Stimulated activated CD4-positive, alpha-beta T cell treated with anti-CD3 and anti-CD28 coated beads, Interleukin-1b, Interleukin-23, amount 100 ng/mL, for 48 hours (primary cell): Measurements from ENCODE around the gene SEMA4C.
A peak's percentile ranks its signal among the peaks of the same experiment; 100 is the strongest.
"Not testable (repeated sequence)": the region's sequence is repeated elsewhere in the genome, so short reads cannot be mapped to it uniquely, and the experiment has no call there.

Source experiments
- DNase-seq: peaks from one replicate; pipeline ENCODE4 v3.0.0-alpha.2; 2020

SEMA4C gene

DNA sequence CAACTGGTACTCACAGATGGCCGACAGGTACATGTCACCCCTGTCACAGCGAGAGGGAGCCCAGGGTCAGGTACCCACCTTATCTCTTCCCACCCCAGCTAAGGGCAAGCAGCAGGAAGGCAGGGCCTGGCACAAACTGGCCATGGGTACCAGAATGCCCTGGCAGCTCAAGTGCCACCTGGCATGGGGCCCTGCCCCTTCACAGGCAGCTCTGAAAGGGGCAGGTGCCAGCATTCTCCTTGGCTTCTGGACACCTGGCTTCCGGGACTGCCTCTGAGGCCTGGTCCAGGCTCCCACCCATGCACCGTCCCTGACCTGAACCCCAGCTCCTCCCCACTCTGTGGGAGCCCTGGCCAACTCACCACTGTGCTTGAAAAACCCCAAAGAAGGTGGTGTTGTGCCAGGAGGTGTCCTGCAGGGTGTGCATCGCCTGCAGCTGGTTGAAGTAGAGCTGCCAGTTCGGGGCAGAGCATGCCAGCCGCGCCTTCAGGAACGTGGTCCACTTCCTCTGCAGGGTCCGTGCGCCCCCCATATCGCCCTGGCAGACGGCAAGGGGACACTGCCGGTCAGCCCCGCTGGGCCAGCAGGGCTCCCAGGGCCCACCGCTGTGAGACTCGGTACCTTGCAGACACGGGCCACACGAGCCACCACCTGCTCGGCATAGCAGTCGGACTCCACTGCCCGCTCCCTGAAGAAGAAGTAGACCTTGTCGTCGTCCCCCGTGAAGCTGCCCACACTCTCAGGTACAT, 5.4 kb downstream of the SEMA4C start:
- DNase-seq, result no peak

DNA sequence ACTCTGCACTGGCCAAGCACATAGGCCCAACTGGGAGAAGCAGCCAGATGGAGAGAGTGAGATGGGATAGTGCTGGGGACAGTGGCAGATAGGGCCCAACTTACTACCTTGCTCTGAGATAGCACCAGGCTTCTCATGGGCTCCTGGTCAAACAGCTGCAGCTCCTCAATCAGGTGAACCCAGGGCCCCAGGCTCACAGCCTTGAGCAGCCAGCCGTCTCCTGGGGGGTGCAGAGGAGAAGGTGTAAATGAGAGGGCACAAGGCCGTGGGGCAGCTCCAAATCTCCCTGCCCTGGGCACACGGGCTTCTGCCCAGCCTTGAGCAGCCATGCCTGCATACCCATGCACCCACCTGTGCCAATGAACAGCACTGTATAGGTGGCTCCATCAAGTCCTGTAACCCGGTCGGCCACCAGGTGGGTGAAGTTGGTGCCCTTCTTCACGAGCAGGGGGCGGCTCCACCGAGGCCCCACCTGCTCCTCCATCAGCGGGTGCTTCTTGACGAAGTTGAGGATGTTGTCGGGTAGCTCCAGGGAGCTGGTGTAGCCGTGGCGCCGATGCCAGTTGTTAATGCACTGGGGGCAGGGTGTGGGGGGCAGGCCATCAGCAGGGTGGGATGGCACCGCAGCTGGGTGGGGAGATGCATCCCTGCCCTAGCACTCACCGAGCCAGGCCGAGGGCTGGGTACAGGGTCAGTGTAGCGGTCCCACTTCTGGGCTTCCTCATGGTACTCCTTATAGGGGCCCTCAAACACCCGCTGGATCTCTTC, 6.1 kb downstream of the SEMA4C start:
- DNase-seq, result no peak

DNA sequence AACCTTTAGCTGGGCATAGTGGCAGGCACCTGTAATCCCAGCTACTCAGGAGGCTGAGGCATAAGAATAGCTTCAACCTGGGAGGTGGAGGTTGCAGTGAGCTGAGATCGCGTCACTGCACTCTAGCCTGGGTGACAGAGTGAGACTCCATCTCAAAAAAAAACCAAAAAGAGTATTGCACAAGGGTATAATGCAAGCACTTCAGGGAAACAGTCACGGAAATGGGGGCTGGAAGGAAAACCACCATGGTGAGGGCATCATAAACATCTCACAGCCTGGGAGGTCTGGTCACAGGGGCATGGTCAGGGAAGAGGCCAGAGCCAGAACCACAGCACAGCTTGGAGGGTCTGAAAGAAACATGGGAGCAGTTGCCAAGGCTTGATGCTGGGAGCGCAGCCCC, 6.8 kb downstream of the SEMA4C start:
- DNase-seq, result not testable (repeated sequence)

DNA sequence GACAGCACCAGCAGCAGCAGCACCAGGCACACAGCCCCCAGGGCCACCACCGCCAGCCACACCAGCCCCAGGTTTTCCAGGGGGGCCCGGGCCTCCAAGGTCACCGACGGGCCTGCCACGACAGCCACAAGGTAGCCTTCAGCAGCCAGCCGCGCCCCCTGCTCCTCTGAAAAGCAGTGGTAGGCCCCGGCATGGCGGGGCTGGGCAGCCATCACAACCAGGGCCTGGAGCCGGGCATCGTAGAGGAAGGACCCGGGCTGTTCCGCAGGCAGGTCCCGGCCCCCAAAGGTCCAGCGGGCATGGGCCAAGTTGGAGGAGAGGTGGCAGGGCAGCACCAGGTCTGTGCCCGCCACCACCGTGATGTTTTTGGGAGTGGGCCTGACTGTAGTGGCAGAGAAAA, 8.8 kb downstream of the SEMA4C start:
- DNase-seq, result no peak

DNA sequence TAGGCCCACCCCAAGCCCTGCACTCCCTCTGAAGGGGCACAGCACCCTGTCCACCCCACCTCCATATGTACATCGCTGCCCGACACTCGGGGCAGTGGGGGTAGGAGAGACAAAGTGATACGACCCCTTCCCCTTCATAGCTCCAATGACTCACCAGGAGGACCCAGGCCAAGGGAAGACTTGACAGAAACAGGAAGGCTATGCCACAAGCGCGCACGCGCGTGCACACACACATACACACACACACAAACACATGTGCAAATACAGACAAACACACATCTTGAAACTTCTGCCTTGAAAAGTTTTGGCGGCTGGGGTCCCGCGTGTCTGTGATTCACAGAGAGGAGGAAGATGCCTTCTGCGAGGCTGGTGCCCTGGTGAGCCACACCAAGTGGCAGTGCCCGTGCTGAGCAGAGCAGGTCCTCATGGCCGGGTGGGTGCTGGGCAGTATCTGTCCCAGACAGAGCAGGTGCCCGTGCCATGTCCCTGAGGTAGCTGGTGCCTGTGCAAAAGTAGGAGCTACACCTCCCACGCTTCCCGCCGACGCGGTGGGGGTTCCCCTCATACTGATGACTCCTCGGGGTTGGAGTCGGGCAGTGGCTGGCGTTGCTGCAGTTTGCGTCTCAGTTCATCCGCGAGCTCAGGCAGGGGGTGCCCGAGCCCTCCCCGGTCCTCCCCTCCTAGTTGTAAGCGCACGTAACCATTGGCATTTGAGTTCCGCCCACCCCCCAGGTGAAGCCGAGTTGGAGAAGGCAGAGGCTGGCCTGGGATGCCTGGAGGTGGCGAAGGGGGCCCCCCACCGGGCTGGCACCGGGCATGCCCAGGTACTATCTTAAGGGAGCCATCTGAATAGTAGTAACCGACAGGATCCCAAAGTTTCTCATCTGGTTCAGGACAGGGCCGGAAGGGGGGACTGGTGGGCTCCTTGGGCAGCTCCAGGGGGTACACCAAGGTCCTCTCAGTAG, 9.5 kb downstream of the SEMA4C start:
- peak; percentile 57 for DNase-seq

DNA sequence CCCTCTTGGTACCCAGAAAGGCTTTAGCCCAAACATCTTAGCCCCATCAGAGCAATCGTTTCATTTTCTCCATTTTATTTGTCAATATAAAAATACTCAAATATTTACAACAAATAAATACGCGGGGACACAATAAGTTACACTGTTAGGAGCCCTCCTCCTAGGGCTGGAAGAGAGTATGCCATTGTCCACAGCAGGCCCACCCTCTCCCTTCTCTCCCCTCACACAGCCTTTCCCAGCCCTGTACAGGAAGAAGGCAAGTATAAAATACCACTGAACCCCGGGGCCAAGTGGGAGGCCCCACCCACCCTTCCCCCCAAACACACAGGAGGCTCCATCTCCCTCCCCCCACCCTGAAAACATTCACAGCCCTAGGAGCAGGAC, 10.2 kb downstream of the SEMA4C start:
- no peak for DNase-seq

DNA sequence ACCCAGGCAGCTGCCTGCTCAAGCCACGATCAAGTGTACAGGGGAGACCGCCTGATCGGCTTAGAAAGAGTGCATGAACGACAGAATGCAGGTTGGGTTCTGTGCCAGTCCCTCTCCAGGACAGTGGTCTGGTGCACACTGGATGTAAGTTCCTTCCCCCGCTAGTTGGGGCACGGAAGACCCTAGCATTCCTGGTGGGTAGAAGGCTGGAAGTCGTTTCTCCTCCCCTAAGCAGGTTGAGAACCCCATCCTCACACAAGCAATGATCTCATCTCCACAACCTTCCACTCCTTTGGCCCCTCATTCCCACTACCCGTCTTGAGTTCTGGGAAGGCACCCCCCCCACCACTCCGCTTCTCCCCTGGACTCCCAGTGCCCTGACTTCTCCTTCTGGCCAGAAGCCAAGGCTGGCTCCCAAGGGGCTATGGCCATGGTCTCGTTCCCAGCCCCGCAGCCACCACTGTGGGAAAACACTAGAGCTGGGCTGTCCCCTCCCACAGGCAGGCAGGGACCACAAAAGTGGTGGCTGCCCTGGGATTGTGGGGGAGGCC, 10.7 kb downstream of the SEMA4C start:
- no peak for DNase-seq

DNA sequence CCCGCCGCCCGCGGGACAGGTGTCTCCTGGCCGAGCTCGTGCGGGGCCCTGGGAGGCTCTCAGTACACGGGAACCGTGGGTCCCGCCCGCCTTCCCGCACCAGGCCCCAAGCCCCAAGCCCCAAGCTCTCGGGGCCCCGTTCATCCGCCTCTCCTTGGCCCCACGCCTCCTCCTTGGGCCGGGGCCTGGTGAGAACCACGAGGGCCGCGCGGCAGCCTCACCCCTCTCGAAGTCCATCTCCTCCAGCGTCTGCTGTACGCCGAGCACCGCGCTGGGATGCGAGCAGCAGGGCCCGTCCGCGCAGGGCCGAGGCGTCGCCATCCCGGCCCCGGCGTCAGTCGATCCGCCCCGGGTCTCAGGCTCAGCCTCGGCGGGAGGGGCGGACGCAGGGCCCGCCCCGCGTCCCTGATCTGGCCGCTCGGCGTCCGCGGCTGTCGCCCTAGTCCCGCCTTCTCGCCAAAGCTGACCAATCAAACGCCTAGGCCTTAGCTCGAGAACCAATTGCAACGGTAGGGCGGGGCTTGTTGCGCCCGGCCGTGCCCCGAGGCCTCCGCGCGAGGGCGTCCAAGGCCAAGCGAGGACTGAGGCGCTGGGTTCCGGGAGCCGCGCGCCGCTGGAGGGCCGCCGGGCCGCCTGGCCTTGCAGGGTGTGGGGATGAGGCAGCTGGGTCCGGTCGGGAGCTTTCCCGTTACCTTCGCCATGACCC, 12.1 kb downstream of the SEMA4C start, which contains the start of gene ANKRD39:
Gene ANKRD39 (minus strand): TSS at position 350 of the 706 bp plus-strand sequence. CDS start 29 bp downstream, at position 321.
- peak; percentile 97 for DNase-seq

DNA sequence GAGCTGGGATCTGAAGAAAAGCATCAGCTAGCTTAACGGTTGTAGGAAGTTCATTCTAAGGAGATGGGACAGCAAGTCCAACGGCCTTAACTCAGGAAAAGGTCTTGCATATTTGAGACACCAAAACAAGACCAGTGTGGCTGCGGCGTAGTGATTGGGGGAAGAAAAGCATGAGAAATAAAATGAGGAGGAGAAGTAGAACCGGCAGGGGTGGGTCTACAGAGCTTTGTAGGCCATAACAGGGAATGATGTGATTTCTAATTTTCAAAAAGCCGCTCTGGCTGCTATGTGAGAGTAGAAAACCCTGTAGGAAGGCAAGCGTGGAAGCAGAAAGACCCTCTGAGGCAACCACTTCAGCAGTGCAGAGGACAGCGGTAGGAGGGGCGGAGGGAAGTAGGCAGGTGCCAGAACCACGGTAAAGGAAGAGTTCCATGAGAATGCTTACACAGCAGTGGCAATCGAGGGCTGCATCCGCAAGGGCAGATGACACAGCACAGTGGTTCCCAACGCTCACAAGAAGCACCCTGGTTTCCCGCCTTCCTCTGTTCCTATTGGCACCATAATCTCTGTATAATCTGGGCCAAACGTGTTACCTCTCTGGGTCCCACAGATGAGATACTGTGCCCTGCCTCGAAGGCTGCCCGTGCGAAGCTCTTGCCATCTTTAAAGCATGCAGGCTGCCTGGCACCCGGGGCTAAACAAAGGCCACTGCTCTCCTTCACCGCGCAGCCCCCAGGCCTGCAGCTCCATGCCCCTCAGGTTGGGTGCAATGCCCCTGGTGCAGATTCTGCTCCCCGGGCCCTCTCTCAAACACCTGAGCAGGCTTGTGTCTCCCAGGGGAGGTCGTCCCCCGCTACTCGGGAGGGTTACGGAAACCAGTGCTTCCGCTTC, 12.9 kb downstream of the SEMA4C start:
- DNase-seq, result peak; percentile 40

DNA sequence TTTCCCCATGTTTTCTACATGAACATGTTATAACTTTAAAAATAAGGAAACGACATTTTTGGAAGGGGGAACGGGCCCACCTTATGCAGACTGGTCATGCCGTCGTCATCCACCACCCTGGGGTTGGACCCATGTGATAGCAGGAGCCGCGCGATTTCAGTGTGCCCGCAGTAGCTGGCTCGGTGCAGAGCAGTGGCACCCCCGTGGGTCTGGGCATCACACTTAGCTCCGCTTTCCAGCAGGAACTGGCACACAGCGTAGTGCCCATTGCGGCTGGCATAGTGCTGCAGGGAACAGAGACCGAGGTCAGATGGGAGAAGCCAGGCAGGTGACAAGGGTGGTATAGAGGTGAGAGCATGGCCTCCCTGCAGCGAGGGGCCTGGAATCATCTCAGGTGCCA, 16.6 kb downstream of the SEMA4C start:
- DNase-seq, result no peak

DNA sequence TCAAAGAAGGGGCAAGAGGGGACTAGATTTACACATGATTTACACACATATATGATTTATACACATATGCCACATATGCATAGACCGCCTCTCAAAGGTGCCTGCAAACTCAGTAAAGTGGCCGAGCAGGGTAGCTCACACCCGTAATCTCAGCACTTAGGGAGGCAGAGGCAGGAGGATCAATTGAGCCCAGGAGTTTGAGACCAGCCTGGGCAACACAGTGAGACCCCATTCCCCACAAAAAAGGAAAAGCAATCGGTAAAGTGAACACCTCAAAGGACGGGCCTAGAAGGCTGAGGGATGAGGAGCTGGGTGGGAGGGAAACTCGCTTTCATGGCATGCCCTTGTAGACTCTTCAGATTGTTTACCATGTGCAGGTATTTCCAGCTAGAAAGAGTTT, 17.2 kb downstream of the SEMA4C start:
- no peak for DNase-seq

DNA sequence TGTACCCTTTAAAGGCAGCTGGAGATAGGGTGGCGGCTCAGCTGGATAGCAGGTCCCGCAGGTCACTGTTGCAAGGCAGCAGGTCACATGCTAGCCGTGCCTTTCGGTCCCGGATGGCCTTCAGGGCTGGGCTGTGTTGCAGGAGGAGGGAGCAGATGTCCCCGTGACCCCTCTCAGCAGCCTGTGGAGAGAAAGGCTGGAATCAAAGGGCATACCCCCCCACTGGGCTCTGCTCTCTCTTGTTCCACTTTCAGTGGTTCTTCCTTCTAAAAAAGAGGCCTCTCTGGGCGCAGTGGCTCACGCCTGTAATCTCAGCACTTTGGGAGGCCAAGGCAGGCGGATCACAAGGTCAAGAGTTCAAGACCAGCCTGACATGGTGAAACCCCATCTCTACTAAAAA, 21.6 kb downstream of the SEMA4C start:
- DNase-seq, result no peak

DNA sequence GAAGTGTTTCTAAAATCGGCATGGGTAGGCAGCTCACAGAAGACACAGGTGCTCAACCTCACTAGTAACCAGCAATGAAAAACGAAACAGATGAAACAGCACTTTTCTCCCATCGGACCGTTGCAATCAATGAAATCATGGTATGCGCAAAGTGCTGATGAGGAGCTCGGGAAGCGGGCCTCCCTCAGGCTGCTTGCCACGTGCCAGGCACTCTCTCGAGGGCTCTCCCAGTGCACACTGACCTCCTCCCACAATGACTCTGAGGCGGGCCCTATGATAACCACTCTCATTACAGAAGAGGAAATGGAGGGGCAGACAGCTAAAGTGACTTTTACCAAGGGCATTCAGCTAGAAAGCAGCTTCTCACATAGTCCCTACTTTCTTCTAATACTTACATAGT, 22.3 kb downstream of the SEMA4C start:
- DNase-seq, result no peak

DNA sequence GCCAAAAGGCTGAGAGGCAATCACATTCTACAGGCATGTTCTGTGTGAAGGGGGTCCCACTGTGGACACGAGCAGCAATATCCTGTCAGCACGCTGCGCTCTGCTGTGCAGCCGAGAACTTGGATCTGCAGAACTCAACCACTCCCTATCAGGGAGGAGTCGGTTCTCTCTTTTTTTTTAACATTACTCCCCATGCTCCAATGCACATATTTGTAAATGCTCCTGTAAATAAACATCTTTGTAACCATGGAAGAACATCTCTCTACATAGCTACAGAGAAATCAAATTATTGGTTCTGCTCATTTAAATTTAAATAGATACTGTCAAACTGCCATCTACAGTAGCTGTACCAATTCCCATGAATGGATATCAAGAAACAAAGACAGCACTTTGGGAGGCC, 23.1 kb downstream of the SEMA4C start:
- DNase-seq, result no peak

DNA sequence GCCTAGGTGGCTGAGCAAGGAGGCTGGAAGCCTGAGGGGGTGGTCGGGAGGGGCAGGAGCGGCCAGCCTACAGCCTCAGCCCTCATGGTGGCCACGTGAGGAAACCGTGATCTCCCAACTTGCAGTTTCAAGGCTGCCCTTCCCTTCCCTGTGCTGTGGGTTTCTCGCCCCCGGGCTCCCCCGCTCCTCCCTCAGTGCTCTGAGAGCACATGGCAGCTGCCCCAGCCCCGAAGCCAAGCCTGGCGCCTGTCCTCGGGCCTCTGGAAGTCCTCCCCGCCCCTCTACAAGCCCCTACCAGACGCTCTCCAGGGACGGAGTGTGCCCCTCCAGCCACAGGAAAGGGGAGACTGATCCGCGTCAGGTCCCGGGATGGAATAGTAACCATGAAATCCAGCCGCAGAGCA, 25.5 kb downstream of the SEMA4C start:
- DNase-seq, result no peak

DNA sequence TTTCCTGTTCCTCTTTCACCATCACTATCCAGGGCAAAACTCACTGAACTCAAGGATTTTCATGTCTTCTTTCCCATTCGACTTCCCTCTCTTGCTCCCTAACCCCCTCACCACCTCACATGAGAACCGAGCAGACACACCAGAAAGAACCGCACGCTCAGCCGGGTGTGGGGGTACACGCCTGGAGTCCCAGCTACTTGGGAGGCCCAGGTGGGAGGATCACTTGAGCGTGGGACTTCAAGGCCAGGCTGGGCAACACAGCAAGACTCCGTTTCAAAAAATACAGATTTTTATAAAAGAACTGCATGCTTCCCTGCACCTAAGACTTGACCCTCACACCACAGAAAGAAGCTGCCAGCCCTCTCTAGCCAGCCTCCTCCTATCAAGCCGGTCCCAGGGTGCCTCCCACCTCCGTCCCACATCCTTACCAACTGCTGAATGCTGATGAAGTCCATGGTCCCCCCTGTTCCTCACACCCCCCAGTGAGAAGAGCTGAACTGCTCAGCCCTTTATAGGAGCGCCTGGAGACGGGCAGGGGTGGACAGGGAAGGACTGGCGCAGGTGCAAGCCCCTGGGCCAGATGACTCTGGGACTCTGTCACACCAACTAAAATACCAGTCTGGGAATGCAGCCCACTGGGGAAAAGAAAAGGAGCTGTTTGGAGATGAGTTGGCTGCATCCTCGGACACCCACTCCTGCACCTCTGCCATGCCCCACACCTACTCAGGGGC, 26.2 kb downstream of the SEMA4C start, which contains the start of gene ANKRD23:
Gene ANKRD23 (minus strand): TSS at position 484 of the 731 bp plus-strand sequence. CDS start 29 bp downstream, at position 455.
- DNase-seq, result no peak

DNA sequence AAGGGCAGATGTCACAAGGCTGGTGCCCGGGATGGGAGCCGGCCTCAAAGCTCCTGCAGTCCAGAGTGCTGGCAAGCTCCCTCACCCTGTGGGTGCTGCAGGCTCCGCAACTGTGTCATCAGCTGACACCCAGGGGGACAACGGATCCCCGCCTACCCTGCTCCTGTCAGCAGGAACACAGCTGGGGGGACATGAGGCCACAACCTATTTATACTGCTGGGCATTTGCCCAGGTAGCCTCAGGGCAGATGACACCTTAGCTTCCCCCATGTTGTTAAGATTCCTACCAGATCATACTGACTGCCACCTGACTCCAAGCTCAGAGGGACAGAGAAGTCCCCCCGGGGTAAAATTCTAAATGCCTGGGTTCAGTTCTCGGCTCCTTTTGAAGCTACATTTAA, 27.3 kb downstream of the SEMA4C start:
- DNase-seq, result no peak

DNA sequence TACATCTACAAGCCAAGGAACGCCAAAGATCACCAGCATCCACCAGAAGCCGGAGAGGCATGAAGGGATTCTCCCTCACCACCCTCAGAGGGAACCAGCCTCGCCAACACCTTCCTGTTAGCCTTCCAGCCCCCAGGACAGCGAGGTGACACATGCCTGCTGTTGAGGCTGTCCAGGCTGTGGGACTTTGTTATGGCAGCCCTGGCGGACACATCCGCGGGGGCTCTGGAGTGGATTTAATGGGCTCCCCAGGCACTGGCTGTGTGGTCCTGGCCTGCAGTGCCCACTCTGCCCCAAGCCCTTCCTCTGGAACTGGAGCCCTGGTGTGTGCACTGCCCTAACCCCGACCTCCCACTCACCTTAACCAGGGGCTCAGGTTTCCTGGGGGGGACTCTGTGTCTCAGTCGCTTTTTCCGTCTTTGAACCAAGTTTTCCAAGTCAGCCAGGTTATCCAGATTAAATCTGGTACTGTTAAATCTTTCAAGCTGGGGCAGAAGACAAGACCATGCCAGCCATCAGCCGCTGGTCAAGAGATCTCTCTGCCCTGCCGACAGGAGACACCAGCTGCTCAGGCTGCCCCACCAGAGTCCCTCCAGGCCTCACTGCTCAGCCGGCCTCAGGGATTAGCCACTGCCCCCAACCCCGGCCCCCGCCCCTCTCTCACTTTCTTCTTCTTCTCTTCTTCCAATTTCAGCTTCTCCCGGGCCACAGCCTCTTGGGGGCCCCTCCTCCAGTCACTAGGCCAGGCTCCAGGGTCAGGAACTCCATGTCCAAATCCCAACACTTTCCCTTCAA, 28.0 kb downstream of the SEMA4C start:
- DNase-seq, result no peak
